NOMO-1 treated with DMSO at 0.1 percent for 48 hours (cell line): ENCODE data around the gene MAST2.
"Not testable (repeated sequence)": the region's sequence is repeated elsewhere in the genome, so short reads cannot be mapped to it uniquely, and the experiment has no call there.

Source experiments
- DNase-seq: peaks from one replicate; lab custom pipeline; 2025; ENCODE audit not compliant: unreplicated experiment; lab: John Stamatoyannopoulos, UW

Gene MAST2

GRCh38 chr1:46056325-46056724 lies 252.9 kb downstream of the MAST2 start:
- DNase-seq, result no peak

GRCh38 chr1:46057215-46057614 lies 253.8 kb downstream of the MAST2 start:
- DNase-seq, result not testable (repeated sequence)

GRCh38 chr1:46057781-46058180 lies 254.4 kb downstream of the MAST2 start:
- DNase-seq, result no peak

- DNase-seq, result no peak
These were observed 255.5 kb downstream of the MAST2 start for GRCh38 chr1:46058936-46059335.

GRCh38 chr1:46061146-46061545 lies 257.7 kb downstream of the MAST2 start:
- no peak for DNase-seq

GRCh38 chr1:46062651-46063319 lies 259.4 kb downstream of the MAST2 start:
- no peak for DNase-seq

GRCh38 chr1:46064708-46065107 lies 261.3 kb downstream of the MAST2 start:
- no peak for DNase-seq

- DNase-seq, result peak; percentile 68
These were observed 262.0 kb downstream of the MAST2 start for GRCh38 chr1:46065405-46065804.

- DNase-seq, result peak; percentile 10
These were observed 264.2 kb downstream of the MAST2 start for GRCh38 chr1:46067652-46068051.

GRCh38 chr1:46068525-46068924 lies 265.1 kb downstream of the MAST2 start:
- DNase-seq, result no peak

GRCh38 chr1:46070164-46070814 lies 266.9 kb downstream of the MAST2 start:
- DNase-seq, result peak; percentile 86

GRCh38 chr1:46072975-46073374 lies 269.6 kb downstream of the MAST2 start:
- DNase-seq, result no peak

- no peak for DNase-seq
These were observed 272.9 kb downstream of the MAST2 start for GRCh38 chr1:46076343-46076742.

GRCh38 chr1:46077644-46078043 lies 274.2 kb downstream of the MAST2 start:
- no peak for DNase-seq

- DNase-seq, result no peak
These were observed 276.8 kb downstream of the MAST2 start for GRCh38 chr1:46080257-46080656.

GRCh38 chr1:46081206-46081605 lies 277.8 kb downstream of the MAST2 start:
- no peak for DNase-seq

GRCh38 chr1:46081619-46082018 lies 278.2 kb downstream of the MAST2 start:
- DNase-seq, result no peak

GRCh38 chr1:46083579-46083978 lies 280.2 kb downstream of the MAST2 start:
- DNase-seq, result no peak

- DNase-seq, result no peak
These were observed 281.4 kb downstream of the MAST2 start for GRCh38 chr1:46084553-46085451.
